Kidney epithelial cell (primary cell): Measurements from ENCODE around the gene PI4K2A. TPM values are rescaled to one million over a fixed set of nuclear protein-coding genes. Genes with fewer than 3 reads are reported as not detected.
A peak's percentile ranks its signal among the peaks of the same experiment; 100 is the strongest.
"Not testable (repeated sequence)": the region's sequence is repeated elsewhere in the genome, so short reads cannot be mapped to it uniquely, and the experiment has no call there.

Source experiments
- DNase-seq: peaks from one replicate; pipeline ENCODE4 v3.0.0-alpha.2; 2010; ENCODE audit warnings: low read depth
- H3K27me3 ChIP-seq: 2 replicates; pipeline ENCODE4 v1.6.0; 2011; ENCODE audit warnings: low read length; ENCODE audit not compliant: control insufficient read depth, insufficient read depth
- H3K36me3 ChIP-seq: 2 replicates; pipeline ENCODE4 v1.5.1; 2011; ENCODE audit warnings: low read length; ENCODE audit not compliant: control insufficient read depth, insufficient read depth
- H3K4me3 ChIP-seq: 2 replicates; pipeline ENCODE4 v1.5.1; 2011; ENCODE audit warnings: low read depth, mild to moderate bottlenecking, control low read depth, low read length
- CTCF ChIP-seq: IDR thresholded peaks from 2 replicates; pipeline ENCODE4 v1.5.1; 2011; ENCODE audit warnings: mild to moderate bottlenecking, moderate library complexity, low read length, control low read depth, inconsistent platforms; ENCODE audit not compliant: insufficient read depth, poor library complexity, severe bottlenecking
- total RNA-seq: library from RNA; depleted of rRNA; stranded (reverse); fragments of >200 nt; gene quantifications from 2 replicates; pipeline ENCODE4 v1.2.3, GENCODE V29; 2015

The PI4K2A gene
- total RNA-seq, 1 donor from 2014 or later = 37.6 TPM

GRCh38 chr10:97683556-97684367, 43.3 kb downstream of the PI4K2A start:
- DNase-seq = no peak
- no peak for TF ChIP-seq CTCF

GRCh38 chr10:97684368-97684713, 43.9 kb downstream of the PI4K2A start:
- not testable (repeated sequence) for DNase-seq, H3K4me3 ChIP-seq, H3K27me3 ChIP-seq, H3K36me3 ChIP-seq

More at GRCh38 chr10:97683556-97684367, 43.3 kb downstream of the PI4K2A start:
- Histone ChIP-seq H3K4me3 (no peak overlapping the region), H3K36me3 (peaks cover 1% of the 10 kb centered on the region), H3K27me3 (no peaks in the 10 kb centered on the region)

GRCh38 chr10:97684866-97685394, 44.5 kb downstream of the PI4K2A start:
- DNase-seq = no peak
- Histone ChIP-seq H3K27me3 (no peaks in the 10 kb centered on the region), H3K36me3 (peaks cover 1% of the 10 kb centered on the region), H3K4me3 (no peak overlapping the region)
- TF ChIP-seq CTCF = no peak

- no peaks in the 10 kb centered on the region for H3K27me3 ChIP-seq
- peak; percentile 32 for TF ChIP-seq CTCF
- H3K4me3 ChIP-seq = no peak overlapping the region
- peaks cover 1% of the 10 kb centered on the region for H3K36me3 ChIP-seq
- no peak for DNase-seq
Measured at GRCh38 chr10:97685395-97685958, 45.0 kb downstream of the PI4K2A start.

- no peak for TF ChIP-seq CTCF
- no peaks in the 10 kb centered on the region for H3K27me3 ChIP-seq
- DNase-seq = no peak
- H3K4me3 ChIP-seq = peak overlapping the region; percentile 78
- peaks cover 1% of the 10 kb centered on the region for H3K36me3 ChIP-seq
Measured at GRCh38 chr10:97686301-97686961, 46.0 kb downstream of the PI4K2A start.
